Activated CD4-positive, alpha-beta T cell treated with anti-CD3 and anti-CD28 coated beads, Interleukin-2, Interleukin-6, amounts not matched to agents 100 ng/mL and 50 ng/mL, durations not matched to agents 16 hours and 8 hours (primary cell): ENCODE measurements around the gene PARP8.
"Not testable (repeated sequence)": the region's sequence is repeated elsewhere in the genome, so short reads cannot be mapped to it uniquely, and the experiment has no call there.

Source experiments
- DNase-seq: peaks from one replicate; pipeline ENCODE4 v3.0.0-alpha.2; 2020

PARP8 gene

GRCh38 chr5:50794812-50795211 lies 128.4 kb downstream of the PARP8 start:
- DNase-seq = no peak

GRCh38 chr5:50798002-50798401 lies 131.6 kb downstream of the PARP8 start:
- no peak for DNase-seq

- DNase-seq = no peak
Measured at GRCh38 chr5:50799596-50799995, 133.2 kb downstream of the PARP8 start.

GRCh38 chr5:50800410-50800809 lies 134.0 kb downstream of the PARP8 start:
- DNase-seq = no peak

GRCh38 chr5:50807661-50808060 lies 141.2 kb downstream of the PARP8 start:
- DNase-seq = no peak

GRCh38 chr5:50808406-50808805 lies 142.0 kb downstream of the PARP8 start:
- no peak for DNase-seq

- DNase-seq = not testable (repeated sequence)
Measured at GRCh38 chr5:50811746-50812145, 145.3 kb downstream of the PARP8 start.

- no peak for DNase-seq
Measured at GRCh38 chr5:50813691-50814090, 147.3 kb downstream of the PARP8 start.

- DNase-seq = no peak
Measured at GRCh38 chr5:50814556-50814955, 148.1 kb downstream of the PARP8 start.

- no peak for DNase-seq
Measured at GRCh38 chr5:50822046-50822445, 155.6 kb downstream of the PARP8 start.

- DNase-seq = no peak
Measured at GRCh38 chr5:50822761-50823160, 156.3 kb downstream of the PARP8 start.

- DNase-seq = no peak
Measured at GRCh38 chr5:50823568-50823967, 157.1 kb downstream of the PARP8 start.

GRCh38 chr5:50824109-50824508 lies 157.7 kb downstream of the PARP8 start:
- DNase-seq = no peak

- no peak for DNase-seq
Measured at GRCh38 chr5:50827516-50828247, 161.2 kb downstream of the PARP8 start.

GRCh38 chr5:50829023-50829422 lies 162.6 kb downstream of the PARP8 start:
- DNase-seq = no peak

- DNase-seq = no peak
Measured at GRCh38 chr5:50832657-50833284, 166.3 kb downstream of the PARP8 start.

- DNase-seq = no peak
Measured at GRCh38 chr5:50836356-50836755, 169.9 kb downstream of the PARP8 start.

- DNase-seq = no peak
Measured at GRCh38 chr5:50839472-50839871, 173.0 kb downstream of the PARP8 start.

GRCh38 chr5:50843091-50843490 lies 176.7 kb downstream of the PARP8 start:
- DNase-seq = no peak

- DNase-seq = no peak
Measured at GRCh38 chr5:50846261-50846660, 179.8 kb downstream of the PARP8 start.

GRCh38 chr5:50849554-50849953 lies 183.1 kb downstream of the PARP8 start:
- no peak for DNase-seq

- no peak for DNase-seq
Measured at GRCh38 chr5:50853151-50853550, 186.7 kb downstream of the PARP8 start.

- no peak for DNase-seq
Measured at GRCh38 chr5:50854082-50854481, 187.6 kb downstream of the PARP8 start.

- no peak for DNase-seq
Measured at GRCh38 chr5:50855001-50855400, 188.6 kb downstream of the PARP8 start.
